SH-SY5Y (cell line): Measurements from ENCODE around the gene ABCG2.

Experiments used
- GATA2 ChIP-seq: IDR thresholded peaks from 2 replicates; pipeline ENCODE4 v1.6.1; 2011; ENCODE audit warnings: mild to moderate bottlenecking, low read depth, low read length
- GATA3 ChIP-seq: IDR thresholded peaks from 2 replicates; pipeline ENCODE4 v1.6.1; 2011; ENCODE audit warnings: low read depth, mild to moderate bottlenecking, low read length, moderate library complexity

DNA sequence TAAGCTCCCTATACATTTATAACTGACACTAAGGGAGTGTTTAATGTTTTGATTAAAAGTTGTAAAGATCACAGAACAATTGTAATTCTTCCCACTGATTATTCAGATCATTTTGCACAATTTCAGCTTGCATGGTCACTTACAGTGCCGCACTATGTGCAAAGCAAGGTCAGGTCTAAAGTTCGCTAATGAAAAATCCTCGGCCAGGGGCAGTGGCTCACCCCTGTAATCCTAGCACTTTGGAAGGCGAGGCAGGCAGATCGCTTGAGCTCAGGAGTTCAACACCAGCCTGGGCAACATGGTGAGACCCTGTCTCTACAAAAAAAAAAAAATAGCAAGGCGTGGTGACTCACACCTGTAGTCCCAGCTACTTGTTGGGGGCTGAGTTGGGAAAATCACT is 94.0 kb downstream of the ABCG2 start:
- TF ChIP-seq GATA2 (no peak), GATA3 (no peak)
